ENCODE measurements around the gene BTF3. TPM values are rescaled to one million over a fixed set of nuclear protein-coding genes. Genes with fewer than 3 reads are reported as not detected.

BTF3 gene
- total and polyA plus RNA-seq, 2 of the 13 experiments (the other 11 are each of a cell fraction or from before 2014, with no cell fraction given): 557 to 698 TPM

GRCh38 chr5:73448463-73449136 is 49.6 kb upstream of the BTF3 start, which contains the start of gene FOXD1 (continued):
- peak; percentile 93 for TF ChIP-seq ZNF800 (CRISPR knock-in tag; IDR thresholded peaks at IDR 0.05)
- TF ChIP-seq, protein P1, sequence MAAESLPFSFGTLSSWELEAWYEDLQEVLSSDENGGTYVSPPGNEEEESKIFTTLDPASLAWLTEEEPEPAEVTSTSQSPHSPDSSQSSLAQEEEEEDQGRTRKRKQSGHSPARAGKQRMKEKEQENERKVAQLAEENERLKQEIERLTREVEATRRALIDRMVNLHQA (CRISPR knock-in tag; IDR thresholded peaks at IDR 0.05): no peak
- no peak for TF ChIP-seq SPEN (CRISPR knock-in tag; IDR thresholded peaks at IDR 0.05; ENCODE audit: low read depth)
- no peak for TF ChIP-seq MIER2 (CRISPR knock-in tag; IDR thresholded peaks at IDR 0.05)
- 0 out of 2 replicates have a peak, but pooled peaks have one; percentile 15 for TF ChIP-seq ERF (CRISPR knock-in tag; IDR thresholded peaks at IDR 0.05)
- peak; percentile 58 for TF ChIP-seq USF2 (IDR thresholded peaks at IDR 0.05; ENCODE audit: low read depth, low read length)
- TF ChIP-seq USF2 (CRISPR knock-in tag; IDR thresholded peaks at IDR 0.05; ENCODE audit: borderline replicate concordance): peak; percentile 49; the same call in 1 of the 2 replicates
- no peak for TF ChIP-seq CBX2 (IDR thresholded peaks at IDR 0.05; ENCODE audit: low read depth, low read length)
- peak; percentile 71 for TF ChIP-seq CBX2 (CRISPR knock-in tag; IDR thresholded peaks at IDR 0.05; ENCODE audit: low read depth)
- TF ChIP-seq RXRA (CRISPR knock-in tag; IDR thresholded peaks at IDR 0.05): no peak
- TF ChIP-seq HNRNPLL (IDR thresholded peaks at IDR 0.05; ENCODE audit: low read depth, low read length, poor library complexity, severe bottlenecking): peak; percentile 64
- TF ChIP-seq SAP130 (CRISPR knock-in tag; IDR thresholded peaks at IDR 0.05; ENCODE audit: low read depth): 0 out of 2 replicates have a peak, but pooled peaks have one; percentile 12
- TF ChIP-seq GZF1 (CRISPR knock-in tag; IDR thresholded peaks at IDR 0.05): no peak
- no peak for TF ChIP-seq ZNF44 (CRISPR knock-in tag; IDR thresholded peaks at IDR 0.05)
- TF ChIP-seq KDM2A (CRISPR knock-in tag; IDR thresholded peaks at IDR 0.05; ENCODE audit: borderline replicate concordance, low read depth): peak; percentile 37; the same call in 1 of the 2 replicates
- no peak for TF ChIP-seq ZNF296 (CRISPR knock-in tag; conservative IDR thresholded peaks at IDR 0.05)
- TF ChIP-seq, protein P2, sequence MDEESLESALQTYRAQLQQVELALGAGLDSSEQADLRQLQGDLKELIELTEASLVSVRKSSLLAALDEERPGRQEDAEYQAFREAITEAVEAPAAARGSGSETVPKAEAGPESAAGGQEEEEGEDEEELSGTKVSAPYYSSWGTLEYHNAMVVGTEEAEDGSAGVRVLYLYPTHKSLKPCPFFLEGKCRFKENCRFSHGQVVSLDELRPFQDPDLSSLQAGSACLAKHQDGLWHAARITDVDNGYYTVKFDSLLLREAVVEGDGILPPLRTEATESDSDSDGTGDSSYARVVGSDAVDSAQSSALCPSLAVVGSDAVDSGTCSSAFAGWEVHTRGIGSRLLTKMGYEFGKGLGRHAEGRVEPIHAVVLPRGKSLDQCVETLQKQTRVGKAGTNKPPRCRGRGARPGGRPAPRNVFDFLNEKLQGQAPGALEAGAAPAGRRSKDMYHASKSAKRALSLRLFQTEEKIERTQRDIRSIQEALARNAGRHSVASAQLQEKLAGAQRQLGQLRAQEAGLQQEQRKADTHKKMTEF (CRISPR knock-in tag; IDR thresholded peaks at IDR 0.05): no peak
- 0 out of 2 replicates have a peak, but pooled peaks have one; percentile 28 for TF ChIP-seq POGZ (CRISPR knock-in tag; IDR thresholded peaks at IDR 0.05)
- 0 out of 2 replicates have a peak, but pooled peaks have one; percentile 37 for TF ChIP-seq ZBTB7B (CRISPR knock-in tag; IDR thresholded peaks at IDR 0.05)
- TF ChIP-seq HMG20B (CRISPR knock-in tag; conservative IDR thresholded peaks at IDR 0.05): no peak
- no peak for TF ChIP-seq DMAP1 (CRISPR knock-in tag; IDR thresholded peaks at IDR 0.05)
- 0 out of 2 replicates have a peak, but pooled peaks have one; percentile 39 for TF ChIP-seq ZNF672 (CRISPR knock-in tag; IDR thresholded peaks at IDR 0.05)
- TF ChIP-seq ZFY (CRISPR knock-in tag; IDR thresholded peaks at IDR 0.05): peak; percentile 30; the same call in 1 of the 2 replicates
- TF ChIP-seq ZNF121 (CRISPR knock-in tag; IDR thresholded peaks at IDR 0.05): no peak
- no peak for TF ChIP-seq NFIB (CRISPR knock-in tag; IDR thresholded peaks at IDR 0.05; ENCODE audit: borderline replicate concordance)
- TF ChIP-seq HMGA1 (CRISPR knock-in tag; conservative IDR thresholded peaks at IDR 0.05): no peak
- TF ChIP-seq AHR (CRISPR knock-in tag; IDR thresholded peaks at IDR 0.05): peak; percentile 42; the same call in 1 of the 2 replicates
